ENCODE results near the gene DIS3L2.

The DIS3L2 gene

DNA sequence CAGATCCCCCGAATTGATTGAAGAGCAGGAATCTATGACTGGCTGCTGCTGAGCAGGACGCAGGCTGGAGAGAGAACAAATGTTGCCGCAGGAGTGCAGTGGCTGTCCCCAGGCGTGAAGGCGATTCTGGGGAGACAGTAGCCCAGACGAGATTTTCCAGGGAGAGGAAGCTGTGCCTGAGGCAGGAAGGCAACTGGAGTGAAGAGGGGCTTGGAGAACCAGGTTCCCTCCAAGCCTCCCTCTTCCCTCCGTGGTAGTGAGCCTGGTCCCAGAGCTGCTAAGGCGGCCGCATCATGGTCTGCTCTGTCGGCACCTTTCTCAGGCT is 34.0 kb upstream of the DIS3L2 start:
- Histone ChIP-seq H3K9me2 (ENCODE audit: low read depth, low read length) (no peaks in the 10 kb centered on the region), H3F3A (ENCODE audit: insufficient read depth, low read length) (no peaks in the 10 kb centered on the region), H3K36me3 (ENCODE audit: insufficient read depth, low read length) (no peaks in the 10 kb centered on the region), H3K4me3 (ENCODE audit: low read depth, low read length, poor library complexity, severe bottlenecking) (no peak overlapping the region), H4K20me1 (ENCODE audit: insufficient read depth, low read length) (no peaks in the 10 kb centered on the region), H2AFZ (ENCODE audit: low read length) (no peak overlapping the region), H3K79me2 (ENCODE audit: insufficient read depth, low read length) (no peaks in the 10 kb centered on the region), H3K9ac (ENCODE audit: low read length) (no peak overlapping the region), H3K27ac (ENCODE audit: low read depth, low read length, poor library complexity, severe bottlenecking) (no peak overlapping the region), H3K9me3 (ENCODE audit: low read length) (no peaks in the 10 kb centered on the region), H3K27me3 (ENCODE audit: insufficient read depth, low read length) (peaks cover under 1% of the 10 kb centered on the region; the same call in 1 of the 2 replicates), H3K4me2 (ENCODE audit: low read length) (no peak overlapping the region), H3K4me1 (ENCODE audit: insufficient read depth, low read length, severe bottlenecking) (peaks cover 15% of the 10 kb centered on the region)
- TF ChIP-seq, protein P1, sequence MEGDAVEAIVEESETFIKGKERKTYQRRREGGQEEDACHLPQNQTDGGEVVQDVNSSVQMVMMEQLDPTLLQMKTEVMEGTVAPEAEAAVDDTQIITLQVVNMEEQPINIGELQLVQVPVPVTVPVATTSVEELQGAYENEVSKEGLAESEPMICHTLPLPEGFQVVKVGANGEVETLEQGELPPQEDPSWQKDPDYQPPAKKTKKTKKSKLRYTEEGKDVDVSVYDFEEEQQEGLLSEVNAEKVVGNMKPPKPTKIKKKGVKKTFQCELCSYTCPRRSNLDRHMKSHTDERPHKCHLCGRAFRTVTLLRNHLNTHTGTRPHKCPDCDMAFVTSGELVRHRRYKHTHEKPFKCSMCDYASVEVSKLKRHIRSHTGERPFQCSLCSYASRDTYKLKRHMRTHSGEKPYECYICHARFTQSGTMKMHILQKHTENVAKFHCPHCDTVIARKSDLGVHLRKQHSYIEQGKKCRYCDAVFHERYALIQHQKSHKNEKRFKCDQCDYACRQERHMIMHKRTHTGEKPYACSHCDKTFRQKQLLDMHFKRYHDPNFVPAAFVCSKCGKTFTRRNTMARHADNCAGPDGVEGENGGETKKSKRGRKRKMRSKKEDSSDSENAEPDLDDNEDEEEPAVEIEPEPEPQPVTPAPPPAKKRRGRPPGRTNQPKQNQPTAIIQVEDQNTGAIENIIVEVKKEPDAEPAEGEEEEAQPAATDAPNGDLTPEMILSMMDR (IDR thresholded peaks at IDR 0.05; ENCODE audit: low read length), result no peak
- TF ChIP-seq EZH2 (IDR thresholded peaks at IDR 0.05; ENCODE audit: borderline replicate concordance, low read length), result no peak

GRCh38 chr2:231928481-231928880 is 33.0 kb upstream of the DIS3L2 start:
- no peak overlapping the region for H3K27ac ChIP-seq (ENCODE audit: low read depth, low read length, poor library complexity, severe bottlenecking)
- H3K9me3 ChIP-seq (ENCODE audit: low read length), result no peaks in the 10 kb centered on the region
- no peaks in the 10 kb centered on the region for H3F3A ChIP-seq (ENCODE audit: insufficient read depth, low read length)
- no peak for TF ChIP-seq EZH2 (IDR thresholded peaks at IDR 0.05; ENCODE audit: borderline replicate concordance, low read length)
- TF ChIP-seq, protein P1 (IDR thresholded peaks at IDR 0.05; ENCODE audit: low read length), result no peak
- no peaks in the 10 kb centered on the region for H3K79me2 ChIP-seq (ENCODE audit: insufficient read depth, low read length)
- no peaks in the 10 kb centered on the region for H3K36me3 ChIP-seq (ENCODE audit: insufficient read depth, low read length)
- peaks cover 22% of the 10 kb centered on the region for H3K4me1 ChIP-seq (ENCODE audit: insufficient read depth, low read length, severe bottlenecking)
- H3K27me3 ChIP-seq (ENCODE audit: insufficient read depth, low read length), result peaks cover 5% of the 10 kb centered on the region
- H3K9me2 ChIP-seq (ENCODE audit: low read depth, low read length), result no peaks in the 10 kb centered on the region
- no peak overlapping the region for H2AFZ ChIP-seq (ENCODE audit: low read length)
- H4K20me1 ChIP-seq (ENCODE audit: insufficient read depth, low read length), result no peaks in the 10 kb centered on the region
- no peak overlapping the region for H3K4me3 ChIP-seq (ENCODE audit: low read depth, low read length, poor library complexity, severe bottlenecking)
- H3K4me2 ChIP-seq (ENCODE audit: low read length), result no peak overlapping the region
- H3K9ac ChIP-seq (ENCODE audit: low read length), result no peak overlapping the region

GRCh38 chr2:231928901-231929725 is 32.4 kb upstream of the DIS3L2 start:
- H3K27me3 ChIP-seq (ENCODE audit: insufficient read depth, low read length), result peaks cover 5% of the 10 kb centered on the region
- H3K9ac ChIP-seq (ENCODE audit: low read length), result no peak overlapping the region
- H3F3A ChIP-seq (ENCODE audit: insufficient read depth, low read length), result no peaks in the 10 kb centered on the region
- no peaks in the 10 kb centered on the region for H3K9me3 ChIP-seq (ENCODE audit: low read length)
- H3K36me3 ChIP-seq (ENCODE audit: insufficient read depth, low read length), result no peaks in the 10 kb centered on the region
- peaks cover 22% of the 10 kb centered on the region for H3K4me1 ChIP-seq (ENCODE audit: insufficient read depth, low read length, severe bottlenecking)
- H3K27ac ChIP-seq (ENCODE audit: low read depth, low read length, poor library complexity, severe bottlenecking), result no peak overlapping the region
- no peaks in the 10 kb centered on the region for H3K79me2 ChIP-seq (ENCODE audit: insufficient read depth, low read length)
- H3K9me2 ChIP-seq (ENCODE audit: low read depth, low read length), result no peaks in the 10 kb centered on the region
- H3K4me3 ChIP-seq (ENCODE audit: low read depth, low read length, poor library complexity, severe bottlenecking), result no peak overlapping the region
- no peak overlapping the region for H2AFZ ChIP-seq (ENCODE audit: low read length)
- TF ChIP-seq, protein P1 (IDR thresholded peaks at IDR 0.05; ENCODE audit: low read length), result no peak
- no peak for TF ChIP-seq EZH2 (IDR thresholded peaks at IDR 0.05; ENCODE audit: borderline replicate concordance, low read length)
- H4K20me1 ChIP-seq (ENCODE audit: insufficient read depth, low read length), result no peaks in the 10 kb centered on the region
- H3K4me2 ChIP-seq (ENCODE audit: low read length), result no peak overlapping the region

Measured in OCI-LY1 (cell line).